Endothelial cell of umbilical vein (primary cell): ENCODE measurements around the gene FER. TPM values are rescaled to one million over a fixed set of nuclear protein-coding genes. Genes with fewer than 3 reads are reported as not detected.
A peak's percentile ranks its signal among the peaks of the same experiment; 100 is the strongest.

ENCODE experiments used
- BruUV-seq: library from RNA; stranded (reverse); fragments of 400-500 nt; replicated peaks from 2 replicates; lab custom pipeline; 2021; lab: Mats Ljungman, UMichigan
- CTCF ChIA-PET: fragments of 300-600, 350-600 bp; sonication (Branson Sonifier 250); formaldehyde crosslinking; loops from one replicate; lab custom pipeline; 2021; ENCODE audit warnings: antibody characterized with exemption, inconsistent platforms; lab: Charles Lee
- POLR2A ChIA-PET: fragments of 300-600, 350-600 bp; sonication (Branson Sonifier 250); formaldehyde crosslinking; loops from one replicate; lab custom pipeline; 2021; ENCODE audit warnings: antibody characterized with exemption, inconsistent platforms; lab: Charles Lee
- DNase-seq: peaks from one replicate; pipeline ENCODE4 v3.0.0-alpha.2; 2011; ENCODE audit warnings: low read depth, low spot score
- FAIRE-seq: peaks from 2 replicates; lab custom pipeline; 2011; peaks lifted over from hg19 to GRCh38; lab: Jason Lieb, UNC
- H2AFZ ChIP-seq: 2 replicates; pipeline ENCODE4 v1.6.0; 2012; ENCODE audit warnings: low read depth, low read length, control low read depth, inconsistent platforms
- H3K27ac ChIP-seq: 2 replicates; pipeline ENCODE4 v1.5.1; 2011; ENCODE audit warnings: low read depth, mild to moderate bottlenecking, control low read depth, low read length, moderate library complexity; ENCODE audit not compliant: insufficient read depth
- H3K27me3 ChIP-seq, 2 experiments: 2 replicates each; pipeline versions ENCODE4 v1.6.0 to v1.6.1; 2011; ENCODE audit warnings: low read length in 2 of 2, mixed read lengths in 1 of 2; ENCODE audit not compliant: control insufficient read depth in 2 of 2, insufficient read depth in 2 of 2
- H3K36me3 ChIP-seq, 2 experiments: 2 replicates in 1 of 2; 3 replicates in 1 of 2; pipeline ENCODE4 v1.5.1; 2011; ENCODE audit warnings: low read length in 2 of 2, mild to moderate bottlenecking in 1 of 2, moderate library complexity in 1 of 2; ENCODE audit not compliant: control insufficient read depth in 2 of 2, insufficient read depth in 2 of 2; ENCODE audit errors: extremely low read depth in 1 of 2
- H3K4me1 ChIP-seq: 3 replicates; pipeline ENCODE4 v1.5.1; 2011; ENCODE audit warnings: mild to moderate bottlenecking, low read length; ENCODE audit not compliant: control insufficient read depth, insufficient read depth; ENCODE audit errors: extremely low read depth
- H3K4me2 ChIP-seq: 2 replicates; pipeline ENCODE4 v1.6.1; 2011; ENCODE audit warnings: low read length, control low read depth, mixed read lengths; ENCODE audit not compliant: insufficient read depth
- H3K4me3 ChIP-seq, 3 experiments: fragments of 200-600 bp in 1 of 3; sonication (generic), shearing (Covaris generic) in 1 of 3; replicated peaks in 1 of 3; 2 replicates each; pipeline ENCODE4 v1.5.1; 2011 to 2016; ENCODE audit warnings: control low read depth in 3 of 3, low read length in 3 of 3, mild to moderate bottlenecking in 2 of 3, inconsistent platforms in 1 of 3, low read depth in 1 of 3, moderate library complexity in 1 of 3; ENCODE audit not compliant: insufficient read depth in 1 of 3
- H3K79me2 ChIP-seq: 2 replicates; pipeline ENCODE4 v1.6.0; 2012; ENCODE audit warnings: low read length, inconsistent platforms; ENCODE audit not compliant: control insufficient read depth, insufficient read depth
- H3K9ac ChIP-seq: replicated peaks from 2 replicates; pipeline ENCODE3; 2011; ENCODE audit warnings: low read length, control low read depth; ENCODE audit not compliant: insufficient read depth; ENCODE audit errors: extremely low read depth
- H3K9me1 ChIP-seq: replicated peaks from 3 replicates; pipeline ENCODE4 v1.6.0; 2011; ENCODE audit warnings: mild to moderate bottlenecking, low read length; ENCODE audit not compliant: control insufficient read depth, insufficient read depth; ENCODE audit errors: extremely low read depth
- H3K9me3 ChIP-seq: replicated peaks from 2 replicates; pipeline ENCODE4 v1.5.1; 2012; ENCODE audit warnings: low read length, inconsistent platforms; ENCODE audit not compliant: control insufficient read depth, insufficient read depth
- H4K20me1 ChIP-seq: replicated peaks from 2 replicates; pipeline ENCODE3; 2011; ENCODE audit warnings: mild to moderate bottlenecking, low read length; ENCODE audit not compliant: control insufficient read depth, insufficient read depth; ENCODE audit errors: extremely low read depth
- CTCF ChIP-seq, 2 donors: IDR thresholded peaks; 1 replicate in 1 of 2; 2 replicates in 1 of 2; pipeline ENCODE4 v1.5.1; 2011; ENCODE audit warnings: low read length in 2 of 2, mild to moderate bottlenecking in 2 of 2, moderate library complexity in 2 of 2, control low read depth in 1 of 2, inconsistent platforms in 1 of 2, low read depth in 1 of 2; ENCODE audit not compliant: insufficient read depth in 1 of 2; ENCODE audit errors: extremely low read depth in 1 of 2
- EZH2 ChIP-seq: IDR thresholded peaks from 2 replicates; pipeline ENCODE4 v1.6.1; 2012; ENCODE audit warnings: borderline replicate concordance, low read depth, mild to moderate bottlenecking, moderate library complexity, low read length, inconsistent platforms; ENCODE audit not compliant: severe bottlenecking
- FOS ChIP-seq: IDR thresholded peaks from 2 replicates; pipeline ENCODE4 v1.6.1; 2011; ENCODE audit warnings: mild to moderate bottlenecking, low read length, moderate library complexity, borderline replicate concordance; ENCODE audit not compliant: insufficient read depth
- GATA2 ChIP-seq: IDR thresholded peaks from 2 replicates; pipeline ENCODE4 v1.7.0; 2011; ENCODE audit warnings: low read depth, mild to moderate bottlenecking, moderate library complexity, mixed read lengths, low read length; ENCODE audit not compliant: insufficient read length, insufficient read depth
- JUN ChIP-seq: IDR thresholded peaks from 2 replicates; pipeline ENCODE4 v1.6.1; 2011; ENCODE audit warnings: borderline replicate concordance, low read depth; ENCODE audit not compliant: insufficient read length, insufficient read depth
- MAX ChIP-seq: IDR thresholded peaks from 2 replicates; pipeline ENCODE4 v1.6.1; 2011; ENCODE audit not compliant: insufficient read depth, insufficient read length
- MYC ChIP-seq: IDR thresholded peaks from one replicate; pipeline ENCODE4 v1.6.1; 2011; ENCODE audit warnings: mild to moderate bottlenecking, low read depth, low read length
- POLR2A ChIP-seq: IDR thresholded peaks from 2 replicates; pipeline ENCODE4 v1.6.1; 2012; ENCODE audit warnings: low read depth, mild to moderate bottlenecking, control low read depth, low read length
- POLR2AphosphoS5 ChIP-seq: IDR thresholded peaks from 2 replicates; pipeline ENCODE4 v1.6.1; 2012; ENCODE audit warnings: low read depth, mild to moderate bottlenecking, control low read depth, low read length, moderate library complexity; ENCODE audit not compliant: insufficient read depth
- dilution Hi-C: fragments of 300-500 bp; cut with MboI; formaldehyde crosslinking; loops from one replicate; pipeline ENCODE4 v1.15.0; 2019; ENCODE audit warnings: low sequenced_read_pairs; ENCODE audit not compliant: extremely low pct_ligation_motif_present
- intact Hi-C: fragments of 100-400 bp; cut with micrococcal nuclease; formaldehyde crosslinking; loops from one replicate; pipeline ENCODE4 v1.10.0; 2022
- polyA plus RNA-seq, 4 experiments: library from polyadenylated mRNA; depleted of rRNA in 3 of 4; stranded (reverse) in 3 of 4; unstranded in 1 of 4; fragments of >200 nt; gene quantifications; 2 replicates each; pipeline versions ENCODE4 v1.2.1 to v1.2.3, GENCODE V29; 2011 to 2012; ENCODE audit warnings: missing spikeins in 1 of 4
- total RNA-seq: library from RNA; stranded (reverse); gene quantifications from 2 replicates; pipeline ENCODE4 v1.2.3, GENCODE V29; 2021

The FER gene
- total and polyA plus RNA-seq, 2 donors (not counting 3 experiments of a cell fraction or from before 2014, with no cell fraction given): 2.3 to 27.5 TPM

GRCh38 chr5:108919591-108920326 is 172.1 kb downstream of the FER start:
- FAIRE-seq: no peak
- DNase-seq: peak; percentile 25
- CTCF ChIA-PET: interaction anchor here (0.6 to 1.6 kb wide), 12 partner anchors 12 to 559 kb away, joined by 3 to 7 read pairs (median 4); no protein-coding TSS in a partner anchor

More at GRCh38 chr5:108919591-108920326, 172.1 kb downstream of the FER start:
- Histone ChIP-seq H3K27ac (no peak overlapping the region), H3K36me3 (no peaks in the 10 kb centered on the region), H3K9me3 (no peaks in the 10 kb centered on the region), H3K9ac (no peak overlapping the region), H3K4me2 (no peak overlapping the region), H3K9me1 (no peaks in the 10 kb centered on the region), H2AFZ (no peak overlapping the region), H4K20me1 (no peaks in the 10 kb centered on the region), H3K27me3 (no peaks in the 10 kb centered on the region), H3K4me3 (no peak overlapping the region), H3K79me2 (no peaks in the 10 kb centered on the region), H3K4me1 (no peaks in the 10 kb centered on the region)
- BruUV-seq: no TSS peak
- intact Hi-C loops: loop anchor here (2.0 to 5.0 kb wide), 3 partner anchors 237 to 549 kb away; no protein-coding TSS in a partner anchor
- dilution Hi-C loops: no loop called here
- TF ChIP-seq FOS (no peak), MAX (no peak), MYC (no peak), POLR2A (no peak), POLR2AphosphoS5 (no peak), CTCF (IDR thresholded peaks at IDR 0.05; ENCODE audit: extremely low read depth in 1 of 2, insufficient read depth in 1 of 2, low read depth in 1 of 2, low read length in 2 of 2) (no peak), GATA2 (no peak), JUN (no peak), EZH2 (no peak)
- POLR2A ChIA-PET: no interaction called here
